Keratinocyte (primary cell): ENCODE measurements around the gene GLI2.

Experiments used
- CTCF ChIP-seq, 3 experiments: IDR thresholded peaks in 1 of 3; conservative IDR thresholded peaks in 1 of 3; optimal IDR thresholded peaks in 1 of 3; 2 replicates in 2 of 3; 3 replicates in 1 of 3; pipeline versions ENCODE3 to v1.5.1; 2011; ENCODE audit warnings: low read length in 3 of 3, mild to moderate bottlenecking in 3 of 3, moderate library complexity in 2 of 3, control low read depth in 1 of 3, inconsistent platforms in 1 of 3; ENCODE audit not compliant: insufficient read depth in 2 of 3; ENCODE audit errors: extremely low read depth in 1 of 3
- EZH2 ChIP-seq: IDR thresholded peaks from one replicate; pipeline ENCODE4 v1.6.1; 2012; ENCODE audit warnings: inconsistent platforms, mild to moderate bottlenecking, low read length, moderate library complexity

- no peak for TF ChIP-seq EZH2
- TF ChIP-seq CTCF (optimal IDR thresholded peaks at IDR 0.05 in 1 of 3, IDR thresholded peaks at IDR 0.05 in 1 of 3, conservative IDR thresholded peaks at IDR 0.05 in 1 of 3; ENCODE audit: extremely low read depth in 1 of 3, insufficient read depth in 2 of 3, low read length in 3 of 3), result no peak
Measured at GRCh38 chr2:120731175-120731574, 4.5 kb upstream of the GLI2 start.
